KMS-11 (cell line): ENCODE results near the gene GAS1.

ENCODE experiments used
- H2AFZ ChIP-seq: fragments of 200-600 bp; sonication (generic); 2 replicates; pipeline ENCODE4 v1.6.1; 2016; ENCODE audit warnings: antibody characterized with exemption, mixed run types, low read depth
- H3K27ac ChIP-seq: fragments of 200-600 bp; sonication (generic); 2 replicates; pipeline ENCODE4 v1.6.1; 2016; ENCODE audit warnings: mild to moderate bottlenecking, mixed run types
- H3K27me3 ChIP-seq: fragments of 200-600 bp; sonication (generic); 2 replicates; pipeline ENCODE4 v1.6.1; 2017; ENCODE audit warnings: mild to moderate bottlenecking, low read depth, mixed run types, moderate library complexity; ENCODE audit not compliant: insufficient read depth
- H3K36me3 ChIP-seq: fragments of 200-600 bp; sonication (generic); 2 replicates; pipeline ENCODE4 v1.6.1; 2017; ENCODE audit warnings: mild to moderate bottlenecking, mixed run types; ENCODE audit not compliant: insufficient read depth
- H3K4me1 ChIP-seq: fragments of 200-600 bp; sonication (generic); 2 replicates; pipeline ENCODE4 v1.6.1; 2016; ENCODE audit warnings: mild to moderate bottlenecking, low read depth, mixed run types; ENCODE audit not compliant: poor library complexity, severe bottlenecking
- H3K4me2 ChIP-seq: fragments of 200-600 bp; sonication (generic); 2 replicates; pipeline ENCODE4 v1.7.0; 2016; ENCODE audit warnings: mild to moderate bottlenecking, mixed run types
- H3K4me3 ChIP-seq: fragments of 200-600 bp; sonication (generic); IDR thresholded peaks from 2 replicates; pipeline ENCODE4 v1.6.1; 2017; ENCODE audit warnings: low read depth, low read length, mixed read lengths; ENCODE audit not compliant: insufficient read depth
- H3K79me2 ChIP-seq: fragments of 200-600 bp; sonication (generic); 2 replicates; pipeline ENCODE4 v1.6.1; 2016; ENCODE audit warnings: low read depth, mixed run types; ENCODE audit not compliant: insufficient read depth
- H3K9ac ChIP-seq: fragments of 200-600 bp; sonication (generic); 2 replicates; pipeline ENCODE4 v1.6.1; 2016; ENCODE audit warnings: mild to moderate bottlenecking, mixed run types
- H4K20me1 ChIP-seq: fragments of 200-600 bp; sonication (generic); 2 replicates; pipeline ENCODE4 v1.6.1; 2016; ENCODE audit warnings: mild to moderate bottlenecking, mixed run types; ENCODE audit not compliant: insufficient read depth
- CTCF ChIP-seq: fragments of 200-600 bp; sonication (generic); conservative IDR thresholded peaks from 2 replicates; pipeline ENCODE4 v1.6.1; 2017; ENCODE audit warnings: low read depth, mild to moderate bottlenecking, antibody characterized with exemption, low read length, moderate library complexity, mixed read lengths

Gene GAS1

GRCh38 chr9:86990290-86990689, 43.0 kb upstream of the GAS1 start:
- H4K20me1 ChIP-seq = no peaks in the 10 kb centered on the region
- H3K27me3 ChIP-seq = no peaks in the 10 kb centered on the region
- no peaks in the 10 kb centered on the region for H3K79me2 ChIP-seq
- no peak overlapping the region for H3K4me3 ChIP-seq
- no peaks in the 10 kb centered on the region for H3K4me1 ChIP-seq
- H3K27ac ChIP-seq = no peak overlapping the region
- no peak for TF ChIP-seq CTCF
- no peaks in the 10 kb centered on the region for H3K36me3 ChIP-seq
- no peak overlapping the region for H2AFZ ChIP-seq
- H3K9ac ChIP-seq = no peak overlapping the region
- H3K4me2 ChIP-seq = no peak overlapping the region

GRCh38 chr9:86987900-86988299, 40.6 kb upstream of the GAS1 start:
- no peak for TF ChIP-seq CTCF
- Histone ChIP-seq H3K27me3 (no peaks in the 10 kb centered on the region), H4K20me1 (no peaks in the 10 kb centered on the region), H3K27ac (no peak overlapping the region), H3K4me2 (no peak overlapping the region), H3K36me3 (no peaks in the 10 kb centered on the region), H3K4me3 (no peak overlapping the region), H3K4me1 (no peaks in the 10 kb centered on the region), H2AFZ (no peak overlapping the region), H3K9ac (no peak overlapping the region), H3K79me2 (no peaks in the 10 kb centered on the region)

- no peak overlapping the region for H3K27ac ChIP-seq
- no peaks in the 10 kb centered on the region for H3K4me1 ChIP-seq
- H3K4me3 ChIP-seq = no peak overlapping the region
- H3K27me3 ChIP-seq = no peaks in the 10 kb centered on the region
- no peak overlapping the region for H3K9ac ChIP-seq
- H3K4me2 ChIP-seq = no peak overlapping the region
- TF ChIP-seq CTCF = no peak
- no peaks in the 10 kb centered on the region for H4K20me1 ChIP-seq
- no peaks in the 10 kb centered on the region for H3K36me3 ChIP-seq
- H2AFZ ChIP-seq = no peak overlapping the region
- H3K79me2 ChIP-seq = no peaks in the 10 kb centered on the region
These were observed 37.9 kb upstream of the GAS1 start for GRCh38 chr9:86985132-86985647.

- Histone ChIP-seq H3K4me1 (no peaks in the 10 kb centered on the region), H3K36me3 (no peaks in the 10 kb centered on the region), H3K9ac (no peak overlapping the region), H3K4me3 (no peak overlapping the region), H2AFZ (no peak overlapping the region), H4K20me1 (no peaks in the 10 kb centered on the region), H3K27me3 (no peaks in the 10 kb centered on the region), H3K4me2 (no peak overlapping the region), H3K27ac (no peak overlapping the region), H3K79me2 (no peaks in the 10 kb centered on the region)
- TF ChIP-seq CTCF = no peak
These were observed 36.4 kb upstream of the GAS1 start for GRCh38 chr9:86983620-86984259.
